DMS114 treated with DMSO at 0.1 percent for 48 hours (cell line): ENCODE measurements around the gene TPST1.
A peak's percentile ranks its signal among the peaks of the same experiment; 100 is the strongest.
"Not testable (repeated sequence)": the region's sequence is repeated elsewhere in the genome, so short reads cannot be mapped to it uniquely, and the experiment has no call there.

Experiments
- DNase-seq: peaks from one replicate; lab custom pipeline; 2025; ENCODE audit not compliant: unreplicated experiment; lab: John Stamatoyannopoulos, UW

TPST1 gene

DNA sequence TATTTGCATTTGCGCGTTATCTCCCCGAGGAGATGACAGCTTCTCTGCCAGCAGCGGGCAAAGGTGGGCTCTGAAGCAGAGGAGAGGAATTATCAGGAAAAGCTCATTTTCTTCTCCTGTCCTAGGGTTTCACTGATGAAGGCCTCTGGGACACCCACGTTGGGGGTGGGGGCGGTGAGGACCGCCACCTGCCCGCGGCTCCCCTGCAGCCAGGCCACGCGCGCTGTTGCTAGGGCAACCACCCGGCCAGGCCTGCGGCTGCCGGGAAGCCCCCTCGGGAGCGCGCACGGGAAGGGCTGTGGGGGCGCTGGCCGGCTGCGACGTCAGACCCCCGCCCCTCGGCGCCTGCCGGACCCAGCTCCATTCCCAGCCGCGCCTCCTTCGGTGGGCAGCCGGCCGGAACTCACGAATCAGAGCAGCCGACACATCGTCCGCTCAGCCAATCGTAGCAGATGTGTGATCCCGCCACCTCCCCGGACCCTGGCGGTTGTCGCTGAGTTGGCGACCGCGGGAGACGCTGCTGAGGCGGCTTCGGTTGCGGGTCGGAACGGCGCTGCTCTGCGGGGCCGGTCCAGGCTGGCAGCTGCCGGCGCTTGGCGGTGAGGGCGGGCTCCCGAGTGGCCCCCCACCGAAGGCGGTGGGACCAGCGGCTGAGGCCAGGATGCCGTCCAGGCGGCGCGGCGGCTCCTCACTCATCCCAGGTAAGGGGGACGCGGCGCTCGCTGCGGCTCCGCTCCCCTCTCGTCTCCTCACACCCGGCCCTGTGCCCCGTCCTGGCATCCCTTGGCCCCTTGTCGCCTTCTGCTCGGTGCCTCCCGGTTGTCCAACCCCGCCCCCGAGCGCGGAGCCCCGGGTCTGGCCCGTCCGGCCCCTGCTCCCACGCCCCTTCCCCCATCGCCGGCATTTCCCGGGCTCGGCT, at the start of gene TPST1:
Gene TPST1, plus strand, starts transcription at position 513 of the 919 bp plus-strand sequence. CDS start 35,092 bp downstream, outside the sequence.
- peak; percentile 84 for DNase-seq

DNA sequence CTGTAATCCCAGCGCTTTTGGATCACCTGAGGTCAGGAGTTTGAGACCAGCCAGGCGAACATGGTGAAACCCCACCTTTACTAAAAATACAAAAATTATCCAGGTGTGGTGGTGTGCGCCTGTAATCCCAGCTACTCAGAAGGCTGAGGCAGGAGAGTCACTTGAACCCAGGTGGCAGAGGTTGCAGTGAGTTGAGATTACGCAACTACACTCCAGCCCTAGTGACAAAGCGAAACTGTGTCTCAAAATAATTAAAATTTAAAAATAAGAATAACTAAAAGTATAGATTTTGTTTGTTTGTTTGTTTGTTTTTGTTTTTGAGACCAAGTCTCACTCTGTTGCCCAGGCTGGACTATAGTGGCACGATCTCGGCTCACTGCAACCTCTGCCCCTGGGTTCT, 49.1 kb upstream of the TPST1 start:
- DNase-seq: not testable (repeated sequence)

DNA sequence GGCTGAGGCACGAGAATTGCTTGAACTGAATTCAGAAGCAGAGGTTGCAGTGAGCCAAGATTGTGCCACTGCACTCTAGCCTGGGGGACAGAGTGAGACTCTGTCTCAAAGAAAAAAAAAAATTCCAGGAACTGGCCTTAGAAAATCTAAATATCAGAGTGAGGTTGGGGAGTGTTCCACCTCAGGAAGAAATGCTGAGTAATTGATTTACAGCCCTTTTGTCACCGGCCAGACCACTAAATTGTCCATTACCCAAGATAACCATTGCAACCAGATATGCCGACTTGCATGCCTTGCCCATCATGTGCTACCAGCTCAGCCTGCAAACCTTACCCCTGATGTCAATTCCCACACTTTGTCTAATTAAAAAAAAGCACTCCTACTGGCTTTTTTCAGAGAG, 48.1 kb upstream of the TPST1 start:
- DNase-seq: no peak

DNA sequence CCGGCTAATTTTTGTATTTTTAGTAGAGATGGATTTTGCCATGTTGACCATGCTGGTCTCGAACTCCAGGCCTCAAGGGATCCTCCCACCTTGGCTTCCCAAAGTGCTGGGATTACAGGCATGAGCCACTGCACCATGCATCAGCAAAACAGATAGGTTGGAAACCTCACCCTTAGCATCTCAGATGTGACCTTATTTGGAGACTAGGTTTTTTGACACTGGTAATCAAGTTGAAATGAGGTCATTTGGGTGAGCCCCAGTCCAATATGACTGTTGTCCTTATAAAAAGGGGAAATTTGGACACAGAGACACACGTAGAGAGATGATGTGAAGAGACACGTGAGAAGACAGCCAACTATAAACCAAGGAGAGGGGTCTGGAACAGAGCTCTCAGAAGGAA, 42.5 kb upstream of the TPST1 start:
- no peak for DNase-seq

DNA sequence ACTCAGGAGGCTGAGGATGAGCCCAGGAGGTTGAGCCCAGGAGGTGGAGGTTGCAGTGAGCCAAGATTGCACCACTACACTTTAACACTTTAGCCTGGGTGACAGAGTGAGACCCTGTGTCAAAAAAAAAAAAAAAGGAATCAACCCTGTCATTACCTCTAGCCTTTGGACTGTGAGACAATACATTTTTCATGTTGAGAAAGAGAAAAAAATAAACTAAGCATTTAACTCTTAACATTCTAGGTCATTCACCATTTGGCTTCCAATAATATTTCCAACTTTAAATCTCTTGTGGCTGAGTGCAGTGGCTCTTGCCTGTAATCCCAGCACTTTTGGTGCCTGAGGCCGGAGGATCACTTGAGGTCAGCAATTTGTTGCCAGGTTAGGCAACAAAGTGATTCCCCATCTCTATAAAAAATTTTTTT, 41.9 kb upstream of the TPST1 start:
- no peak for DNase-seq

DNA sequence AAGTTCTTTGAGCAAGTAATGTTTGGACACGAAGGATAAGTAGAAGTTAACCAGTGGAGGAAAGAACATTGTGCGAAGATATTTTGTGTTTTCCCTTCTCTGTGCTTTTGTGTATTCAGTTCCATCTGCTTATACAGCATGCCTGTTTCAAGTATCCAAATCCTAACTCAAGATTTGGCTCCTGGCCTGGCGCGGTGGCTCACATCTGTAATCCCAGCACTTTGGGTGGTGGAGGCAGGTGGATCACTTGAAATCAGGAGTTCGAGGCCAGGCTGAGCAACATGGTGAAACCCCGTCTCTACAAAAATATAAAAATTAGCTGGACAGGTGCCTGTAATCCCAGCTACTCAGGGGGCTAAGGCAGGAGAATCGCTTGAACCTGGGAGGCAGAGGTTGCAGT, 40.8 kb upstream of the TPST1 start:
- no peak for DNase-seq

DNA sequence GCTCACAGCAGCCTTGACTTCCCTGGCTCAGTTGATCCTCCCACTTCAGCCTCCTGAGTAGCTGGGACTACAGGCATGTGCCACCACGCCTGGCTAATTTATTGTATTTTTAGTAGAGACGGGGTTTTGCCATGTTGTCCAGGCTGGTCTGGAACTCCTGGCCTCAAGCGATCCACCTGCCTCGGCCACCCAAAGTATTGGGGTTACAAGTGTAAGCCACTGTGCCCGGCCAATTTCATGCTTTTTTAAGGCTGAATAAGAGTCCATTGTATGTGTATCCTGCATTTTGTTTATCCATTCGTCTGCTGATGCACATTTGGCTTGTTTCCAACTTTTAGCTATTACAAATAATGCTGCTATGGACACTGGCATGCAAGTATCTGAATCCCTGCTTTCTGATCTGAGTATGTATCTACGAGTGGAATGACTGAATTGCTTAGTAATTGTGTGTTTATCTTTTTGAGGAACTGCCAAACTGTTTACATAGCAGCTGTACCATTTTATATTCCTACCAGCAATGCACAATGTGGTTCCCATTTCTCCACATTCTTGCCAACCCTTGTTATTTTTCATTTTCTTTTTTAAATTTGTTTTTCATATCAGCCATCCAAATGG, 37.3 kb upstream of the TPST1 start:
- DNase-seq: no peak

DNA sequence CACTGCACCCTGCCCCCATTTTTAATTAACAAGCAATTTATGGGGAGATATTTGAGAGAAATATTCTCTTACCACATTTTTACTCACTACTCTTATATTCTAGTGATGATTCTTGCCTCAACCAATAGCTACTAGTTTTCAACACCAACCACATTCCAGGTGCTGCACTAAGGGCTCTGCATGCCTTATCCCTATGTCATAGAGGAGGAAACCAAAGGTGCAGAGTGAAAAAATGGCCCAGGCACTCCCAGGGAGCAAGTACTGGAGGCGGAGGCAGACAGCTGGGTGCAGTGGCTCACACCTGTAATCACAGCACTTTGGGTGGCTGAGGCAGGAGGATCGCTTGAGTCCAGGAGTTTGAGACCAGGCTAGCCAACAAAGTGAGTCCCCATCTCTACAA, 35.5 kb upstream of the TPST1 start:
- DNase-seq: no peak

DNA sequence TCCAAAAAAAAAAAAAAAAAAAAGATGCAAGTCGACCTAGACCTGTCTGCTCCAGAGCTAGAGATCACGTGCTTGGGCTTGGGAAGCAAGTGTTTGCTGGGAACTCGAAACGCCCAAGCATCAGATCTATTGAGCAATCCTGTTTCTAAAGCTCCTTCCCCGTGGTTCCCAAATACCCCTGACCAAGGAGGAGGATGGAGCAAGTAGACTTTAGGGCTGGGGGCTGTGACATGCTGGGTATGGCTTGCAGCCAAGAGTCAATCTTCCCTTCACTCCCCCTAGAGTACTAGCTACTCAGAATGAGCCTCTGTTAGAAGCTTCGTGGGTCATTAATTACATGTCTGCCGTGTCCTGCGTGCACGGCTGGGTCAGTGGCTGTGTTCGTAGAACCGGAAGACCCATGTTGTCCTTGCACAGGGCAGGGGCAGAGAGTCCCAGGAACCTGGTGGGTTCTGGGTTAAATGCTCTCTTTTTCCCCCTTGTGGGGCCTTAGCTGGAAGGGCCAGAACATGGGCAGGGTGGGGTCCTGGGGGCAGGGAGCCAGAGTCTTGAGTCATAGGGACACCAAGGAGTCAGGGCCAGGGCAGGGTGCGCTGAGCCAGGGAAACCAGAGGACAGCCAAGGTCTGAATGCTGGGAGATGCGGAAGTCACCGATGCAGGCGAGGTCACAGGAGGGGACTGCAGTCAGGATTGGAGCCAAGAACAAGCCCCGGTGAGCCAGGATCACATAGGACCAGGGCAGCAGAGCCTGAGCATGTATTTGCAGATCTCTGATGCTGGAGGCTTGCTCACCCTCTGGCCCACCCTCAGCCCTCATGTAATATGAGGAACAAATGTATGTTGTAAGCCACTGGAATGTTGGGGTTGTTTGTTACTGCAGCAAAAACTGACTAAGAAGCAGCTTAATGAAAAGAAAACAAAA, 34.6 kb upstream of the TPST1 start:
- no peak for DNase-seq

DNA sequence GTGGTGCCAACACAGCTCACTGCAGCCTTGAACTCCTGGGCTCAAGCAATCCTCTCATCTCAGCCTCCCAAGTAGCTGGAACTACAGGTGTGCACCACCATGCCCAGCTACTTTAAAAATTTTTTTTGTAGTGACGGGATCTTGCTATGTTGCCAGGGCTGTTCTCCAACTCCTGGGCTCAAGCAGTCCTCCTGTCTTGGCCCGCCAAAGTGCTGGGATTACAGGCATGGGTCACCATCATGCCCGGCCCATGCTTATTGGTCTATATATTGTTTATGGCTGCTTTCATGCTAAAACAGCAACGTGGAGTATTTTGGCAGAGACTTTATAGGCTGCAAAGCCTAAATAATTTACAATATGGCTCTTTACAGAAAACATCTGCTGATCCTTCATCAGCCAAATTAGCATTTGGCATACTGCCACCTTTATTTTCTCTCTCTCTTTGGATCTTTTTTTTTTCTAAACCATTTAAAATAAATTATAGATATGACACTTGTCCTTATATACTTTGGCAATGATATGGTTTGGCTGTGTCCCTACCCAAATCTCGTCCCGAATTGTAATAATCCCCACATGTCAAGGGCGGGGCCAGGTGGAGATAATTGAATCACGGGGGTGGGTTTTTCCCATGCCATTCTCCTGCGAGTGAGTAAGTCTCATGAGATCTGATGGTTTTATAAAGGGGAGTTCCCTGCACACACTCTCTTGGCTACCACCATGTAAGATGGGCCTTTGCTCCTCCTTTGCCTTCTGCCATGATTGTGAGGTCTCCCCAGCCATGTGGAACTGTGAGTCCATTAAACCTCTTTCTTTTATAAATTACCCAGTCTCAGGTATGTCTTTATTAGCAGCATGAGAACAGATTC, 32.4 kb upstream of the TPST1 start:
- DNase-seq: not testable (repeated sequence)

DNA sequence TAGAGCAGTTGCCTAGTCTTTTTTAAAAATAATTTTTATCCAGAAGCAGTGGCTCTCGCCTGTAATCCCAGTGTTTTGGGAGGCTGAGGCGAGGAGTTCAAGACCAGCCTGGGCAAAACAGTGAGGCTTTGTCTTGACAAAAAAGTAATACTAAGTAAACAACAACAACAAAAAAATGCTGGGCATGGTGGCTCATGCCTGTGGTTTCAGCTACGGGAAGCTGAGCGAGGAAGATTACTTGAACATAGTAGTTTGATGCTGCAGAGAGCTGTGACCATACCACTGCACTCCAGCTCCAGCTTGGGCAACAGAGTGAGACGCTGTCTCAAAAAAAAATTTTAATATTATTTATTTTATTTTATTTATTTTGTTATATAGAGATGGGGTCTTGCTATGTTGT, 31.3 kb upstream of the TPST1 start:
- no peak for DNase-seq

DNA sequence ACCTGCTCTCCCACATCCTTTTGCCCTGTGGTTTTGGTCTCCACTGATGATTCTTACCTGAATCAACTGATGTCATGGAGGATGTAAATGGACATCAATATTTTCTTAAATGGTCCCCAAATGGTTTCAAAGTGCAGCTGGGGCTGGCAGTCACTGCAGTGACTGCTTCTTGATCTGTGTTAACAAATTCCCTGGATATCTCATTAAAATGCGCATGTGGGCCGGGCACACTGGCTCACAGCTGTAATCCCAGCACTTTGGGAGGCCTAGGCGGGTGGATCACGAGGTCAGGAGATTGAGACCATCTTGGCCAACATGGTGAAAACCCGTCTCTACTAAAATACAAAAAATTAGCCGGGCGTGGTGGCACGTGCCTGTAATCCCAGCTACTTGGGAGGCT, 30.1 kb upstream of the TPST1 start:
- not testable (repeated sequence) for DNase-seq

DNA sequence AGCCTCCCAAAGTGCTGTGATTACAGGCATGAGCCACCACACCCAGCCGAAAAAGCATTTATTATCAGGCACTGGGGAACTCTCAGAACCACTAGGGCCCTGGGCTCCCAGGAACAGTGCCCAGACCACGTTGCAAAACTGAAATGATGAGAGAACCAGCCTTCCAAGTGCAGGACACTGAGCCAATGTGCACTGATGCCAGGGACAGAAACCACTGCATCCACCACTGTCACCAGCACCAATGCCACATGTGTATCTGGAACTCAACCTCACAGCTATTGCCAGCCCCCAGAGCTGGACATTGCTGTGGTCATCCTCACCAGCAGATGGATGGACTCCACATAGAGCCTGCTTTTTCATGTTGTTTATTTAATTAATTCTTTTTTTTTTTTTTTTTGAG, 28.2 kb upstream of the TPST1 start:
- DNase-seq: no peak

DNA sequence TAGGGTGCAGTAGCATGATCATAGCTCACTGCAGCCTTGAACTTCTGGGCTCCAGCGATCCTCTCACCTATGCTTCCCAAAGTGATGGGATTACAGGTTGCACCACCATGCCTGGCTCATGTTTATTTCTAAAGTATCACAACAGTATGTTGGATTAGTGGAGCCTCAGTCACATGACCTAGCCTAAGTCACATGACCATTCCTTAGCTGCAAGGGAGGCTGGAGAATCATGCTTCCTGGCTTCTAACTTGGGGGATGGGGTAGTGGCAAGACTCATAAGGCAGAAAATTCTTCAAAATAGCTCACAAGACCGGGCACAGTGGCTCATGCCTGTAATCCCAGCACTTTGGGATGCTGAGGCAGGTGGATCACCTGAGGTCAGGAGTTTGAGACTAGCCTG, 26.9 kb upstream of the TPST1 start:
- no peak for DNase-seq

DNA sequence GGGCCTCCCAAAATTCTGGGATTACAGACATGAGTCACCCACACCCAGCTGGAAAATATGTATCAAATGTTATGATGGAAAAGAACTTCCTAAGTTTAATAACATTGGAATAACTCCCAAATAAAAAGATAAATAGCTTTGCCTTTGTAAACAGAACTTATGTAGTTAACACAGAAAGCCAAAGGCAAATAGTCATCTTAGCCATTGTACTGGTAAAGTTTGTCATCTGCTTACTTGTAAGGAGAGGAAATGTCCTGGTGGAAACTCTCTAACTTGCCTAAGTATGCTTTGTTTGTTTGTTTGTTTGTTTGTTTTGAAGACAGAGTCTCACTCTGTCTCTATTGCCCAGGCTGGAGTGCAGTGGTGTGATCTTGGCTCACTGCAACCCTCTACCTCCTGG, 23.8 kb upstream of the TPST1 start:
- no peak for DNase-seq

DNA sequence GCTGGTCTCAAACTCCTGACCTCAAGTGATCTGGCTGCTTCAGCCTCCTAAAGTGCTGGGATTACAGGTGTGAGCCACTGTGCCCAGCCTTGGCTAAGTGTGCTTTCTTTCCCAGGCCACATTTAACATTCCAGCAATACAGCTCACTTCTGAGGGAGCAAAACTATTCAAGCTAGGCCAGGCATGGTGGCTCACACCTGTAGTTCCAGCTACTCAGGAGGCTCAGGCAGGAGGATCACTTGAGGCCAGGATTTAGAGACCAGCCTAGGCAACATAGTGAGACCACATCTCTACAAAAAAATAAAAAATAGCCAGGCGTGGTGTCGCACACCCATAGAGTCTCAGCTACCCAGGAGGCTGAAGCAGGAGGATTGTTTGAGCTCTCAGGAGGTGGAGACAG, 23.3 kb upstream of the TPST1 start:
- DNase-seq: no peak

DNA sequence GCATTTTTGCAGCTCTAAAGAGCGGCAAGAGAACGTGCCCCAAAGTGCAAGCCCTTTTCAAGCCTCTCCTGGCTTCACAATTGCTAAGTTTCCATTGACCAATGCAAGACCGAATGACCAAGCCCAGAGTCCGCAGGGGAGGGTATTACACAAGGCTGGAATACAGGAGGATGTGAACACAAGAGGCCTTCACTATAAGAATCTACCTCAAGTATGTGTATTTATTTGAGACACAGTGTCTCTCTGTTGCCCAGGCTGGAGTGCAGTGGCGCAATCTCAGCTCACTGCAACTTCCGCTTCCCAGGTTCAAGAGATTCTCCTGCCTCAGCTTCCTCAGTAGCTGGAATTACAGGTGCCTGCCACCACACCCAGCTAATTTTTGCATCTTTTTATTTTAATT, 22.2 kb upstream of the TPST1 start:
- DNase-seq: no peak

DNA sequence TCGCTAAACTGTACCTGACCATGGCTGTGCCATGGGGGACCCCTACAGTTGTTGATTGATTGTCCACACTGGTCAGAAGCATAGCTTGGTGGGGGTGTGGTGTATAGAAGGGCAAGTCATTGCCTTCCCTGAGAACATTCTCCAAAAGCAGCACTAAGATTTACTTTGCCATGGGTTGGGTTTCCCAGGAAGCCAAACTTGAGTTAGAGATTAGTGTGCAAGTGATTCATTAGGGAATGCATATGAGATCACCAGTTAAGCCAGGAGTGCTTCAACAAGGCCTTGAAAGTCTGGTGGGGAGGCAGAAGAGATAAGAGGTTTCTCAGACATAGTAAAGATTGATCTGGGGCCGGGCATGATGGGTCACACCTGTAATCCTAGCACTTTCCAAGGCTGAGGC, 21.4 kb upstream of the TPST1 start:
- no peak for DNase-seq

DNA sequence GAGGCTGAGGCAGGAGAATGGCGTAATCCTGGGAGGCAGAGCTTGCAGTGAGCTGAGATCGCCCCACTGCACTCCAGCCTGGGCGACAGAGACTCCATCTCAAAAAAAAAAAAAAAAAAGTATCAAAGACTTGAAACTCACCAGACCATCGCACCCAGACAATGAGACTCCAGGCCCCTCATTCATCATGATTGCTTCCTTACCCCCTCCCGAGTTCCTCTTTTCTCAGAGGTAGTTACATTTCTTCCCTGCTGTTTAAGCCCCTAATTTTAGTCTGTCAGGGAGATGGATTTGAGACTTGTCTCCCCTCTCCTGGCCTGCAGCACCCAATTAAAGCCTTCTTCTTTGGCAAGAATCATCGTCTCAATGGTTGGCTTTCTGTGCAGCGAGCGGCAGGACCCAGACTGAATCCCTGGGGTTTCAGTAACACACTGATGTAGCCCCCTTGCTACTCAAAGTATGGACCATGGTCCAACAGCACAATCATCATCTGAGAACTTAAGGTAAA, 19.4 kb upstream of the TPST1 start:
- no peak for DNase-seq

DNA sequence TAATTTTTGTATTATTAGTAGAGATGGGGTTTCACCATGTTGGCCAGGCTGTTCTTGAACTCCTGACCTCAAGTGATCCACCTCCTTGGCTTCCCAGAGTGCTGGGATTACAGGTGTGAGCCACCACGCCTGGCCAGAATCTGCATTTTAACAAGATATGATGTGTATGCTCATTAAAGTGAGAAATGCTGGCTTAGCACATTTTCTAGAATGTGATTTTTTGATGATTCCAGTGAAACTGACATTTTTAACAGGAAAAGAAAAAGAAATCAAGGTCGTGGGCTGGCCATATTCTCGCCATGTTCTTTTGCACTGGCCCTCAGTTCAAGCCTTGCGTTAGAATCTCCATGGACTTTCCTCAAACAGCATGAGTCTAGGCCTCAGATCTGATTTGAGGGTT, 18.1 kb upstream of the TPST1 start:
- no peak for DNase-seq
